KMS-11 (cell line): ENCODE measurements around the gene GOLGA2.

Experiments used
- H2AFZ ChIP-seq: fragments of 200-600 bp; sonication (generic); 2 replicates; pipeline ENCODE4 v1.6.1; 2016; ENCODE audit warnings: antibody characterized with exemption, mixed run types, low read depth
- H3K27ac ChIP-seq: fragments of 200-600 bp; sonication (generic); 2 replicates; pipeline ENCODE4 v1.6.1; 2016; ENCODE audit warnings: mild to moderate bottlenecking, mixed run types
- H3K27me3 ChIP-seq: fragments of 200-600 bp; sonication (generic); 2 replicates; pipeline ENCODE4 v1.6.1; 2017; ENCODE audit warnings: mild to moderate bottlenecking, low read depth, mixed run types, moderate library complexity; ENCODE audit not compliant: insufficient read depth
- H3K36me3 ChIP-seq: fragments of 200-600 bp; sonication (generic); 2 replicates; pipeline ENCODE4 v1.6.1; 2017; ENCODE audit warnings: mild to moderate bottlenecking, mixed run types; ENCODE audit not compliant: insufficient read depth
- H3K4me1 ChIP-seq: fragments of 200-600 bp; sonication (generic); 2 replicates; pipeline ENCODE4 v1.6.1; 2016; ENCODE audit warnings: mild to moderate bottlenecking, low read depth, mixed run types; ENCODE audit not compliant: poor library complexity, severe bottlenecking
- H3K4me2 ChIP-seq: fragments of 200-600 bp; sonication (generic); 2 replicates; pipeline ENCODE4 v1.7.0; 2016; ENCODE audit warnings: mild to moderate bottlenecking, mixed run types
- H3K4me3 ChIP-seq: fragments of 200-600 bp; sonication (generic); IDR thresholded peaks from 2 replicates; pipeline ENCODE4 v1.6.1; 2017; ENCODE audit warnings: low read depth, low read length, mixed read lengths; ENCODE audit not compliant: insufficient read depth
- H3K79me2 ChIP-seq: fragments of 200-600 bp; sonication (generic); 2 replicates; pipeline ENCODE4 v1.6.1; 2016; ENCODE audit warnings: low read depth, mixed run types; ENCODE audit not compliant: insufficient read depth
- H3K9ac ChIP-seq: fragments of 200-600 bp; sonication (generic); 2 replicates; pipeline ENCODE4 v1.6.1; 2016; ENCODE audit warnings: mild to moderate bottlenecking, mixed run types
- H4K20me1 ChIP-seq: fragments of 200-600 bp; sonication (generic); 2 replicates; pipeline ENCODE4 v1.6.1; 2016; ENCODE audit warnings: mild to moderate bottlenecking, mixed run types; ENCODE audit not compliant: insufficient read depth
- TF ChIP-seq, protein P1 (sequence below): fragments of 200-600 bp; sonication (generic); conservative IDR thresholded peaks from 2 replicates; pipeline ENCODE4 v1.6.1; 2017; ENCODE audit warnings: low read depth, mild to moderate bottlenecking, antibody characterized with exemption, low read length, moderate library complexity, mixed read lengths

Gene GOLGA2

GRCh38 chr9:128304136-128304970 is 28.5 kb upstream of the GOLGA2 start:
- H2AFZ ChIP-seq = no peak overlapping the region
- TF ChIP-seq, protein P1, sequence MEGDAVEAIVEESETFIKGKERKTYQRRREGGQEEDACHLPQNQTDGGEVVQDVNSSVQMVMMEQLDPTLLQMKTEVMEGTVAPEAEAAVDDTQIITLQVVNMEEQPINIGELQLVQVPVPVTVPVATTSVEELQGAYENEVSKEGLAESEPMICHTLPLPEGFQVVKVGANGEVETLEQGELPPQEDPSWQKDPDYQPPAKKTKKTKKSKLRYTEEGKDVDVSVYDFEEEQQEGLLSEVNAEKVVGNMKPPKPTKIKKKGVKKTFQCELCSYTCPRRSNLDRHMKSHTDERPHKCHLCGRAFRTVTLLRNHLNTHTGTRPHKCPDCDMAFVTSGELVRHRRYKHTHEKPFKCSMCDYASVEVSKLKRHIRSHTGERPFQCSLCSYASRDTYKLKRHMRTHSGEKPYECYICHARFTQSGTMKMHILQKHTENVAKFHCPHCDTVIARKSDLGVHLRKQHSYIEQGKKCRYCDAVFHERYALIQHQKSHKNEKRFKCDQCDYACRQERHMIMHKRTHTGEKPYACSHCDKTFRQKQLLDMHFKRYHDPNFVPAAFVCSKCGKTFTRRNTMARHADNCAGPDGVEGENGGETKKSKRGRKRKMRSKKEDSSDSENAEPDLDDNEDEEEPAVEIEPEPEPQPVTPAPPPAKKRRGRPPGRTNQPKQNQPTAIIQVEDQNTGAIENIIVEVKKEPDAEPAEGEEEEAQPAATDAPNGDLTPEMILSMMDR = no peak
- H3K4me1 ChIP-seq = no peaks in the 10 kb centered on the region
- no peak overlapping the region for H3K4me3 ChIP-seq
- no peaks in the 10 kb centered on the region for H3K36me3 ChIP-seq
- H3K79me2 ChIP-seq = no peaks in the 10 kb centered on the region
- H3K9ac ChIP-seq = no peak overlapping the region
- H3K27ac ChIP-seq = no peak overlapping the region
- no peak overlapping the region for H3K4me2 ChIP-seq
- no peaks in the 10 kb centered on the region for H3K27me3 ChIP-seq
- H4K20me1 ChIP-seq = no peaks in the 10 kb centered on the region

DNA sequence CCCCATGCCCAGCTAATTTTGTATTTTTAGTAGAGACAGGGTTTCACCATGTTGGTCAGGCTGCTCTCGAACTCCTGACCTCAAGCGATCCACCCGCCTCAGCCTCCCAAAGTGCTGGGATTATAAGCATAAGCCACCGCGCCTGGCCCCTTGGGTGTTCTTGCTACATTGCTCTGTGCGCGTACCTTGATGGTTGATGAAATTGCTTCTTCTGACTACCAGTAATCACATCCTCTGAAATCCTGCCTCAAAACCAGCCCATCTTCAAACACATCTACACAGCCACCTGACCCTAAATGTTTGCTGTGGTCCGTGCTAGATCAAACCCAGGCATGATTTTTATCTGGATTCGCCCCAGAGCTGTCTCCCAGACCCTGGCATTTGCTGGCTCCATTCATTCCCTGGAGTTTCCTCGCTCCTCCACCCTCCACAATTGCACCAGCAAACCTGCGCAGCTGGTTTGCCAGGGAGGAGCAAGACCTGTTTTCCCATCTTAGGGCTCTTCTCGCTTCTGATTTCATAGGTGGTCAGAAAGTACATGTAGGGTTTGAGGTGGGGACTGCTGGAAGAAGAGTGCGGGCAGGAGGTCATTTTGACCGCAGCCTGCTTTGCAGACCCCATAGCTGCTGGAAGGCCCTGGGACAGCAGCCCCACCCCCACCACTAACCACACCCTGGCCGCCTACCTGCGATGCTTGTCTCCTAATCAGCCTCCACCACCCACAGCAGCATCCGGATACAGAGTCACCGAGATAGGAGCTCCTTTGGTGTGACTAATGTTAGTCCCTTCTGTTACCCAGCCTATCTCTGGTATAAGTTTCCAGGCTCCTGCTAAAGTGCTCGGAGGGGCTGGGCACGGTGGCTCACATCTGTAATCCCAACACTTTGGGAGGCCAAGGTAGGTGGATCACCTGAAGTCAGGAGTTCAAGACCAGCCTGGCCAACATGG is 23.0 kb upstream of the GOLGA2 start:
- no peaks in the 10 kb centered on the region for H3K79me2 ChIP-seq
- no peaks in the 10 kb centered on the region for H4K20me1 ChIP-seq
- H3K9ac ChIP-seq = no peak overlapping the region
- H3K36me3 ChIP-seq = no peaks in the 10 kb centered on the region
- H3K27me3 ChIP-seq = no peaks in the 10 kb centered on the region
- H3K4me2 ChIP-seq = no peak overlapping the region
- TF ChIP-seq, protein P1 = no peak
- H3K4me3 ChIP-seq = no peak overlapping the region
- no peaks in the 10 kb centered on the region for H3K4me1 ChIP-seq
- H2AFZ ChIP-seq = no peak overlapping the region
- H3K27ac ChIP-seq = no peak overlapping the region

- H3K4me3 ChIP-seq = no peak overlapping the region
These were observed 21.5 kb upstream of the GOLGA2 start for GRCh38 chr9:128297221-128297773.

More at GRCh38 chr9:128297221-128297773, 21.5 kb upstream of the GOLGA2 start:
- no peak overlapping the region for H3K27ac ChIP-seq
- H3K4me1 ChIP-seq = no peaks in the 10 kb centered on the region
- H4K20me1 ChIP-seq = no peaks in the 10 kb centered on the region
- TF ChIP-seq, protein P1 = no peak
- no peak overlapping the region for H2AFZ ChIP-seq
- H3K36me3 ChIP-seq = no peaks in the 10 kb centered on the region
- H3K27me3 ChIP-seq = no peaks in the 10 kb centered on the region
- no peak overlapping the region for H3K4me2 ChIP-seq
- no peak overlapping the region for H3K9ac ChIP-seq
- no peaks in the 10 kb centered on the region for H3K79me2 ChIP-seq
